Measurements from ENCODE around the gene AIRE. TPM values are rescaled to one million over a fixed set of nuclear protein-coding genes. Genes with fewer than 3 reads are reported as not detected.
"Not testable (repeated sequence)": the region's sequence is repeated elsewhere in the genome, so short reads cannot be mapped to it uniquely, and the experiment has no call there.

AIRE gene
- polyA plus RNA-seq (2012; ENCODE audit: low read depth, missing spikeins), result 0.10 TPM

GRCh38 chr21:44285138-44285992 is at the start of gene AIRE:
Gene AIRE, plus strand, starts transcription at chr21:44285876. Its CDS starts 131 bp downstream, at chr21:44286007.
- FAIRE-seq (no peak), DNase-seq (ENCODE audit: insufficient read length, low spot score) (no peak)

GRCh38 chr21:44240353-44240752 is 45.3 kb upstream of the AIRE start:
- not testable (repeated sequence) for FAIRE-seq

More at GRCh38 chr21:44285138-44285992, at the start of gene AIRE:
- TF ChIP-seq SPI1 (IDR thresholded peaks at IDR 0.05; ENCODE audit: low read depth, low read length) (no peak), POU2F2 (IDR thresholded peaks at IDR 0.05; ENCODE audit: low read depth, low read length) (no peak), POLR2AphosphoS5 (IDR thresholded peaks at IDR 0.05; ENCODE audit: low read depth, low read length) (no peak), PAX5 (IDR thresholded peaks at IDR 0.05; ENCODE audit: insufficient read depth, low read length, severe bottlenecking) (no peak), TAF1 (IDR thresholded peaks at IDR 0.05; ENCODE audit: low read depth, low read length) (no peak)

GRCh38 chr21:44240842-44241241 is 44.8 kb upstream of the AIRE start, which contains the start of gene ICOSLG:
Gene ICOSLG, minus strand, starts transcription at chr21:44240943. Its CDS starts 126 bp downstream, at chr21:44240817.
- not testable (repeated sequence) for DNase-seq (ENCODE audit: insufficient read length, low spot score); FAIRE-seq

More at GRCh38 chr21:44240353-44240752, 45.3 kb upstream of the AIRE start:
- not testable (repeated sequence) for DNase-seq (ENCODE audit: insufficient read length, low spot score)

- FAIRE-seq, result peak; percentile 98
- DNase-seq (ENCODE audit: insufficient read length, low spot score), result not testable (repeated sequence)
Observed at GRCh38 chr21:44241281-44241680, 44.4 kb upstream of the AIRE start.

GRCh38 chr21:44243980-44244379 is 41.7 kb upstream of the AIRE start:
- DNase-seq (ENCODE audit: insufficient read length, low spot score), result not testable (repeated sequence)
- peak; percentile 100 for FAIRE-seq

- FAIRE-seq; DNase-seq (ENCODE audit: insufficient read length, low spot score): not testable (repeated sequence)
Observed at GRCh38 chr21:44247904-44248303, 37.8 kb upstream of the AIRE start.

GRCh38 chr21:44249204-44250037 is 36.3 kb upstream of the AIRE start:
- not testable (repeated sequence) for DNase-seq (ENCODE audit: insufficient read length, low spot score); FAIRE-seq

GRCh38 chr21:44253832-44254710 is 31.6 kb upstream of the AIRE start:
- FAIRE-seq (no peak), DNase-seq (ENCODE audit: insufficient read length, low spot score) (no peak)

GRCh38 chr21:44255511-44255981 is 30.1 kb upstream of the AIRE start:
- no peak for DNase-seq (ENCODE audit: insufficient read length, low spot score)
- no peak for TF ChIP-seq SPI1 (IDR thresholded peaks at IDR 0.05; ENCODE audit: low read depth, low read length)
- FAIRE-seq, result no peak

More at GRCh38 chr21:44253832-44254710, 31.6 kb upstream of the AIRE start:
- TF ChIP-seq TAF1 (IDR thresholded peaks at IDR 0.05; ENCODE audit: low read depth, low read length), result no peak
- no peak for TF ChIP-seq POLR2AphosphoS5 (IDR thresholded peaks at IDR 0.05; ENCODE audit: low read depth, low read length)
- no peak for TF ChIP-seq PAX5 (IDR thresholded peaks at IDR 0.05; ENCODE audit: insufficient read depth, low read length, severe bottlenecking)
- TF ChIP-seq POLR2A (IDR thresholded peaks at IDR 0.05; ENCODE audit: low read depth, low read length), result no peak
- no peak for TF ChIP-seq SPI1 (IDR thresholded peaks at IDR 0.05; ENCODE audit: low read depth, low read length)
- TF ChIP-seq POU2F2 (IDR thresholded peaks at IDR 0.05; ENCODE audit: low read depth, low read length), result no peak

GRCh38 chr21:44258056-44258725 is 27.5 kb upstream of the AIRE start:
- DNase-seq (ENCODE audit: insufficient read length, low spot score), result no peak
- no peak for TF ChIP-seq POLR2A (IDR thresholded peaks at IDR 0.05; ENCODE audit: low read depth, low read length)
- no peak for TF ChIP-seq PAX5 (IDR thresholded peaks at IDR 0.05; ENCODE audit: insufficient read depth, low read length, severe bottlenecking)
- FAIRE-seq, result no peak

Measured in GM12891 (cell line).